ENCODE measurements around the gene BRCC3. TPM values are rescaled to one million over a fixed set of nuclear protein-coding genes. Genes with fewer than 3 reads are reported as not detected.

BRCC3 gene
- total and polyA plus RNA-seq, 2 experiments from 2014 or later = 8.1 to 27.1 TPM

DNA sequence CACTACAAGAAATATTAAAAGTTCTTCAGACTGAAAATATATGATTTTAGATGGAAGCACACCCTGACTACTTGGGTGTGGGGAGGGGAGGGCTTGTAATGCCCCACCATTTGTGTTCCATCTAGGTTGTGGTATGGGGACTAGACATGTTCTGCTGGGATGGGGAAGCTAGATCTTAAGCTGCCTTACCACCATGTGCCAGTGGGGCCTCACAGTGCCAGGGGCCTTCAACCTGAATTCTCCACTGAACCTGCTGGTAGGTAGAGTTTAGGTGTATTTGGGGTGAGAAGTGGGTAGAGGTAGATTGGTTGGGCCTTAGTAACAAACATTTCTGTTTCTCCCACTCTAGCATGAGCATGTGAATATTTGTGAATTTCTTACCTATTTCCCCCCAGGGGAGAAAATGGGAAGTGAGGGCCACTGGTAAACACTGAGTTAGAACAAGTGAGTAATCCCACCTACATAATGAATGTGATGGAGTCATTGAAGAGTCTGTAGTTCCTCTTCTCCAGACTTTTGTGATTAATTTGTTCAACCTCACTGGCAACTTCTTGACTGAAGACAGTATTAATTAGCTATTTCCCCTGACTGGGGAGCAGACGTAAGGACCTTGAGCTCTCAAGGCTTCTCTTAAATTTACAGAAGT, 44.0 kb downstream of the BRCC3 start:
- no peak for TF ChIP-seq EZH2phosphoT487 (IDR thresholded peaks at IDR 0.05; ENCODE audit: insufficient read depth, low read depth)
- no peak for TF ChIP-seq EZH2 (IDR thresholded peaks at IDR 0.05; ENCODE audit: insufficient read depth, poor library complexity, severe bottlenecking)
- WGBS, 2 experiments (ENCODE audit: low coverage in 1 of 2, low lambda C conversion rate in 2 of 2, missing lambda C conversion rate in 2 of 2) = 93 to 100% methylated on average over 1 of the region's 1 CpG
- H3K4me3 ChIP-seq = no peak overlapping the region
- no peaks in the 10 kb centered on the region for H3K9me3 ChIP-seq (ENCODE audit: low read depth)
- no peaks in the 10 kb centered on the region for H3F3A ChIP-seq (ENCODE audit: insufficient read depth)
- no peak overlapping the region for H3K27ac ChIP-seq
- H3K79me2 ChIP-seq (ENCODE audit: insufficient read depth) = no peaks in the 10 kb centered on the region
- H2AFZ ChIP-seq = no peak overlapping the region
- in situ Hi-C loops (cut with MboI) = no loop called here
- H3K36me3 ChIP-seq (ENCODE audit: low read depth) = no peaks in the 10 kb centered on the region
- no peak for DNase-seq
- H3K9ac ChIP-seq = no peak overlapping the region
- no peaks in the 10 kb centered on the region for H4K20me1 ChIP-seq (ENCODE audit: insufficient read depth)
- H3K4me2 ChIP-seq (ENCODE audit: unreplicated experiment) = no peak overlapping the region
- H3K27me3 ChIP-seq (replicated peaks; ENCODE audit: insufficient read depth) = no peaks in the 10 kb centered on the region
- H3K4me1 ChIP-seq (ENCODE audit: insufficient read depth) = no peaks in the 10 kb centered on the region
- H3K9me2 ChIP-seq (ENCODE audit: insufficient read depth) = no peaks in the 10 kb centered on the region

DNA sequence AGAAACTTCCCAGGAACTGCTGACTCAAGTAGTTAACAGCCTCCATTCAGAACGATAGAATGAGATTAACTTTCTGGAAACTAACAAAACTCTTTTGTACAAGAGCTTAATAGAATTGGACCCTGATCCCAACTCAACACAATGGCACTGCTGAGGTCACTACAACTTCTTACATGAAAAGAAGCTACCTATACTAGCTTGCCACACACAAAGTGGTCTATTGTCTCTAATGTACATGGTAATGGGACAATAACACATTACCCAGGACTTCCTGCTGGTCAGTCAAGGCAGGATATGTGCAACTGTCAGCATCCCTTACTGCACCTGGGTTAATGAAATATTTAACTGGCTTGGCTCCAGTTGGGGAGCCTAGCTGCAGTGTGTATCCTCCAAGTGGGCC, 56.2 kb downstream of the BRCC3 start:
- no peaks in the 10 kb centered on the region for H3K9me2 ChIP-seq (ENCODE audit: insufficient read depth)
- no peaks in the 10 kb centered on the region for H3K4me1 ChIP-seq (ENCODE audit: insufficient read depth)
- no peak overlapping the region for H3K9ac ChIP-seq
- H3F3A ChIP-seq (ENCODE audit: insufficient read depth) = no peaks in the 10 kb centered on the region
- H4K20me1 ChIP-seq (ENCODE audit: insufficient read depth) = no peaks in the 10 kb centered on the region
- H3K36me3 ChIP-seq (ENCODE audit: low read depth) = no peaks in the 10 kb centered on the region
- H2AFZ ChIP-seq = no peak overlapping the region
- TF ChIP-seq EZH2phosphoT487 (IDR thresholded peaks at IDR 0.05; ENCODE audit: insufficient read depth, low read depth) = no peak
- no peak for TF ChIP-seq EZH2 (IDR thresholded peaks at IDR 0.05; ENCODE audit: insufficient read depth, poor library complexity, severe bottlenecking)
- 100% methylated on average over 1 of the region's 1 CpG for WGBS, 2 experiments (ENCODE audit: low coverage in 1 of 2, low lambda C conversion rate in 2 of 2, missing lambda C conversion rate in 2 of 2)
- DNase-seq = no peak
- H3K4me2 ChIP-seq (ENCODE audit: unreplicated experiment) = no peak overlapping the region
- H3K79me2 ChIP-seq (ENCODE audit: insufficient read depth) = no peaks in the 10 kb centered on the region
- in situ Hi-C loops (cut with MboI) = no loop called here
- H3K4me3 ChIP-seq = no peak overlapping the region
- no peaks in the 10 kb centered on the region for H3K9me3 ChIP-seq (ENCODE audit: low read depth)
- no peak overlapping the region for H3K27ac ChIP-seq
- no peaks in the 10 kb centered on the region for H3K27me3 ChIP-seq (replicated peaks; ENCODE audit: insufficient read depth)

DNA sequence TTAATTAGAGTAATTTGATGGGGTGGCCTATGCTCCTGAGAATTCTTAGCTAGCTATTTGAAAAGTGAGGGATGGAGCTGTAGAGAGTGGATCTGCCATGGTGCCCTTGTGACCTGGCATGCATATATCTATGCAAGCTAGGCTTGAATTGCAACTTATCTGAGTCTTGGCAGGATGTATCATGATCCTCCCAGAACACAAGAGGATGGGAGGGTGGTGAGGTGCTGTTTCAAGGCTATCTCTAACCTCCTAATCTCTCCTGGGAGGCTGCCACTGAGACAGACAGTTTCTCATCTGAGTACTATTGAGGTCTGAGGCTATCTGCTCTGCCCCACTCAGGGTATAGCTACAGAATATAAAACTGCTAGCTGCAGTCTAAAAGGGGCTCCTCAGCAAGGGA, 56.6 kb downstream of the BRCC3 start:
- H3K27ac ChIP-seq = no peak overlapping the region
- no peaks in the 10 kb centered on the region for H3K36me3 ChIP-seq (ENCODE audit: low read depth)

DNA sequence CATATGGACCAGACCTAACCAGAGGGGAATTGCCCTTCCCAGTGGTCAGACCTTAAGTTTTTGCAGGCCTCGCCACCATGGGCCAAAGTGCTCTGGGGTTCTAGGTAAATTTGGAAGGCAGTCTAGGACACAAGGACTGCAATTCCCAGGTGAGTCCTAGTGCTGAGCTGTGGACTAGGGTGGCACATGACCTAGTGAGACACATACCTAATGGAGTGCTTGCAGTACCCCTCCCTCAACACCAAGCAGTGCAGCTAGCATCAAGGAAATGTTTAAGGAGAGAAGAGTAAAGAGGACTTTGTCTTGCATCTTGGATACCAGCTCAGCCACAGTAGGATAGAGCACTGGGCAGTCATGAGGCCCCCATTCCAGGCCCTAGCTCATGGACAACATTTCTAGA, 60.8 kb downstream of the BRCC3 start:
- no peak overlapping the region for H3K9ac ChIP-seq
- H3K27ac ChIP-seq = no peak overlapping the region
- H3K4me2 ChIP-seq (ENCODE audit: unreplicated experiment) = no peak overlapping the region
- H3K27me3 ChIP-seq (replicated peaks; ENCODE audit: insufficient read depth) = no peaks in the 10 kb centered on the region
- TF ChIP-seq EZH2 (IDR thresholded peaks at IDR 0.05; ENCODE audit: insufficient read depth, poor library complexity, severe bottlenecking) = no peak
- TF ChIP-seq EZH2phosphoT487 (IDR thresholded peaks at IDR 0.05; ENCODE audit: insufficient read depth, low read depth) = no peak
- no peak overlapping the region for H3K4me3 ChIP-seq
- H4K20me1 ChIP-seq (ENCODE audit: insufficient read depth) = no peaks in the 10 kb centered on the region
- H3K36me3 ChIP-seq (ENCODE audit: low read depth) = no peaks in the 10 kb centered on the region
- H3K79me2 ChIP-seq (ENCODE audit: insufficient read depth) = no peaks in the 10 kb centered on the region
- H2AFZ ChIP-seq = no peak overlapping the region
- WGBS, 2 experiments (ENCODE audit: low coverage in 1 of 2, low lambda C conversion rate in 2 of 2, missing lambda C conversion rate in 2 of 2) = 100% methylated on average over 1 of the region's 1 CpG
- in situ Hi-C loops (cut with MboI) = no loop called here
- no peaks in the 10 kb centered on the region for H3F3A ChIP-seq (ENCODE audit: insufficient read depth)
- H3K9me3 ChIP-seq (ENCODE audit: low read depth) = no peaks in the 10 kb centered on the region
- no peak for DNase-seq
- H3K9me2 ChIP-seq (ENCODE audit: insufficient read depth) = no peaks in the 10 kb centered on the region
- H3K4me1 ChIP-seq (ENCODE audit: insufficient read depth) = no peaks in the 10 kb centered on the region

More for the DNA sequence above, 56.6 kb downstream of the BRCC3 start:
- no peak overlapping the region for H3K4me2 ChIP-seq (ENCODE audit: unreplicated experiment)
- no peak overlapping the region for H2AFZ ChIP-seq
- H3K79me2 ChIP-seq (ENCODE audit: insufficient read depth) = no peaks in the 10 kb centered on the region
- in situ Hi-C loops (cut with MboI) = no loop called here
- H3K9me2 ChIP-seq (ENCODE audit: insufficient read depth) = no peaks in the 10 kb centered on the region
- TF ChIP-seq EZH2phosphoT487 (IDR thresholded peaks at IDR 0.05; ENCODE audit: insufficient read depth, low read depth) = no peak
- TF ChIP-seq EZH2 (IDR thresholded peaks at IDR 0.05; ENCODE audit: insufficient read depth, poor library complexity, severe bottlenecking) = no peak
- H3K4me1 ChIP-seq (ENCODE audit: insufficient read depth) = no peaks in the 10 kb centered on the region
- H3F3A ChIP-seq (ENCODE audit: insufficient read depth) = no peaks in the 10 kb centered on the region
- H3K27me3 ChIP-seq (replicated peaks; ENCODE audit: insufficient read depth) = no peaks in the 10 kb centered on the region
- no peaks in the 10 kb centered on the region for H3K9me3 ChIP-seq (ENCODE audit: low read depth)
- DNase-seq = no peak
- H3K9ac ChIP-seq = no peak overlapping the region
- no peak overlapping the region for H3K4me3 ChIP-seq
- no peaks in the 10 kb centered on the region for H4K20me1 ChIP-seq (ENCODE audit: insufficient read depth)

GRCh38 chrX:155134255-155134654, 62.9 kb downstream of the BRCC3 start:
- no peaks in the 10 kb centered on the region for H3K79me2 ChIP-seq (ENCODE audit: insufficient read depth)
- H2AFZ ChIP-seq = no peak overlapping the region
- no peak overlapping the region for H3K4me2 ChIP-seq (ENCODE audit: unreplicated experiment)
- H3K9ac ChIP-seq = no peak overlapping the region
- no peaks in the 10 kb centered on the region for H4K20me1 ChIP-seq (ENCODE audit: insufficient read depth)
- no peak overlapping the region for H3K4me3 ChIP-seq
- no peaks in the 10 kb centered on the region for H3K27me3 ChIP-seq (replicated peaks; ENCODE audit: insufficient read depth)
- no peaks in the 10 kb centered on the region for H3K36me3 ChIP-seq (ENCODE audit: low read depth)
- in situ Hi-C loops (cut with MboI) = no loop called here
- H3K4me1 ChIP-seq (ENCODE audit: insufficient read depth) = no peaks in the 10 kb centered on the region
- no peaks in the 10 kb centered on the region for H3K9me3 ChIP-seq (ENCODE audit: low read depth)
- no peak for DNase-seq
- H3K9me2 ChIP-seq (ENCODE audit: insufficient read depth) = no peaks in the 10 kb centered on the region
- H3K27ac ChIP-seq = no peak overlapping the region
- 22 to 27% methylated on average over 4 of the region's 4 CpGs for WGBS, 2 experiments (ENCODE audit: low coverage in 1 of 2, low lambda C conversion rate in 2 of 2, missing lambda C conversion rate in 2 of 2)
- H3F3A ChIP-seq (ENCODE audit: insufficient read depth) = no peaks in the 10 kb centered on the region
- TF ChIP-seq EZH2phosphoT487 (IDR thresholded peaks at IDR 0.05; ENCODE audit: insufficient read depth, low read depth) (no peak), EZH2 (IDR thresholded peaks at IDR 0.05; ENCODE audit: insufficient read depth, poor library complexity, severe bottlenecking) (no peak)
